Nucleus accumbens (tissue), 56 donors: ENCODE data around the gene ROR2.

ENCODE experiments used
- DNase-seq, 56 donors: peaks; one replicate each; lab custom pipeline; 2025; lab: John Stamatoyannopoulos, UW

The ROR2 gene

GRCh38 chr9:91761362-91761761, 188.7 kb downstream of the ROR2 start:
- DNase-seq = no peak

DNA sequence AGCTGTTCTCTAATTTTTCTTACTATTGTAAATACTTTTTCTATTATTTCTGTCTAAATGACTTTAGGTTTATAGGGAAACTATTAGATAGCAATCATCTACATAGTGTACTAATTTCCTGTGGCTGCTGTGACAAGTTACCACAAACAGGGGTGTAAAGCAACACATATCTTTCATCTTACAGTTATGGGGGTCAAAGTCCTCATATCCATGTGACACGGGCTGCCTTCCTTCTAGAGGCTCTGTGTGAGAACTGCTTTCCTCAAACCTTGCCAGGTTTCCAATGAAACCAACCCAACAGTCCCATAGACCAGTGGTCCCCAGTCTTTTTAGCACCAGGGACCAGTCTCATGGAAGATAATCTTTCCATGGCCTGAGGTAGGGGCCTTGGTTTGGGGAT, 189.1 kb downstream of the ROR2 start:
- no peak for DNase-seq

GRCh38 chr9:91758491-91758981, 191.5 kb downstream of the ROR2 start:
- DNase-seq = no peak

- DNase-seq = no peak
These were observed 192.2 kb downstream of the ROR2 start for GRCh38 chr9:91757782-91758181.

- no peak for DNase-seq
These were observed 193.6 kb downstream of the ROR2 start for GRCh38 chr9:91756510-91756780.

GRCh38 chr9:91755761-91756509, 194.1 kb downstream of the ROR2 start:
- DNase-seq = no peak

- DNase-seq = no peak
These were observed 196.3 kb downstream of the ROR2 start for GRCh38 chr9:91753711-91754110.

DNA sequence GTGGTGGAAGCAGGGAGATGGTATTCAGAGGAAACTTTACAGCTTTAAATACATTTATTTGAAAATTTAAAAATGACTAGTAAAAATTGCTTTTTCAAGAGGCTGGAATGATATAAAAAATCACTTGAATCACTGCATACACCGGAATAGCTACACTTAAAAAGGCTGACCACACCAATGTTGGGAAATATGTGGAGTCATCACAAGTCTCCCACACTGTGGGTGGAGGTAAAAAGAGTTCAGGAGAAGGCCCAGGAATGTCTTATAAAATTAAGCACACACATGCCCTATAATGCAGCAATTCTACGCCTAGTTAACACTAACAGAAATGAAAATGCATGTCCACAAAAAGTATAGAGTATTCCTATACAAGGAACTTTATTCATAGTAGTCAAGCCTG, 198.1 kb downstream of the ROR2 start:
- no peak for DNase-seq

- peak in 3 of 56 donors; percentile 6 to 19 (median 14) for DNase-seq
These were observed 199.7 kb downstream of the ROR2 start for GRCh38 chr9:91750343-91750742.

- no peak for DNase-seq
These were observed 203.1 kb downstream of the ROR2 start for GRCh38 chr9:91746904-91747303.

- DNase-seq = no peak
These were observed 203.7 kb downstream of the ROR2 start for GRCh38 chr9:91746357-91746756.

GRCh38 chr9:91744114-91744513, 205.9 kb downstream of the ROR2 start:
- no peak for DNase-seq

DNA sequence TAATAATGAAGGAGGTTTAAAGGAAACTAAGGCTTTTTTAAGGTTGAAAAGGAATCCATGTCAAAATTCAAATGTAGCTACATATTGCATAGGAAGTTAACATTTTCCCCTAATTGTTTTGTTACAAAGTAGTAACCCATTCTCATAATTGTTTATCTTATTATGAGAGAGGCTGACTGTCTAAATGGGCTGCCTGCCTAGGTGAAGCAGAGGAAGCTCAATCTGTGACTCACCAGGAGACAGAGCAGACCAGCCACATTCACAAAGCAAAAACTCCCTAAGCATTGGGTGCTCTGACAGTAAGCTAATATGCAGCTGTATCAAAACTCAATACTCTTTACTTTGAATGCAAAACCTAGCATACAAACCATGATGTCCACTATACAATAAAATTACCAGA, 208.5 kb downstream of the ROR2 start:
- DNase-seq = no peak

- DNase-seq = no peak
These were observed 209.3 kb downstream of the ROR2 start for GRCh38 chr9:91740701-91741100.

DNA sequence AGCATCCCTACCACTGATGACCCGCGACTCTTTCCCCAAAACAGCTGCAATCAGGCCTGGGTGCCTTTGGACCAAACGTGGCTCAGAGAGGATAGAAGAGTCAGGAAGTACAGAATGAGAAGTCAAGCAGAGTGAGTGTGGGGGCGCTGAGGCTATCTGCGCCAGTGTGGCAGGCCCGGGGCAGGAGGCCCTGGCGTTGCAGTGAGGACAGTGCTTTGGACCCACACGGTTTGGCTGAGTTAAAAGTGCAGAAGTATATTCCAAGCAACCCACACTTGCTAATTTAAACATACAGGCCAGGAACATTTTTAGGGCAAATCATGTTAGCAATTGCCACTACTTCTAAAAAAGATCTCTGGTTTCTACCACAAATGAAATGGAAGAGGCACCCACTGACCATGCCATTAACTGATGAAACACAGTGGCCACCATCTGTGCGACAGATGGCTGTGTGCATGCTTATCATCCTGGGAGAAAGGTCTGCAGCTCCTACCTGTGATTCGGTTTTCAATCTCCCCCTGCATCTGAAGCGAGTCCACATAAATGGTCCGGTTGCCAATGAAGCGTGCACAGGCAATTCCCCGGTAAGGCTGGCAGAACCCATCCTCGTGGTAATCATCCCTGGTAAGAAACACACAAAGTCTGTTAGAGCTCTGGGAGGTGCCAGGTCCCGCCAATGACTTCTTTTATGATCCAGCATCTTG, 213.0 kb downstream of the ROR2 start:
- no peak for DNase-seq

DNA sequence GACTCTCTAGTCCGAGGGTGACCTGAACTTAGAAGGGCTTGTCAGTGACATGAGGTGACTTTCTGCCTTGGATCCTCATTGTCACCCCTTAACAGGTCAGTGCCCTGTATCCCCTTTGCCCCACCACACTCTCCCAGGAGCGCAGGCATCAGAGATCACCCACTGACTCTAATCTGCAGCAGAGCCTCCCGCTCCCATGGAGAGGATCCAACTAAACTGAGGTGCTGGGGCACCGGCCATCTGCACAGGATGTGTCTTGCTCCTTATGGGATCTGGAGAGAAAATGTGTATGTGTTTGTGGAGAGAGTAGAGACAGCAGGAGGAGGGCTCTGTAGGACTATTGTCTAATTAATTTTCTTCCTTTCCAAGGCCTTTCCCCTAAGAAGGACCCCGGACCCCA, 213.7 kb downstream of the ROR2 start:
- DNase-seq = no peak

GRCh38 chr9:91735049-91735448, 215.0 kb downstream of the ROR2 start:
- DNase-seq = no peak

DNA sequence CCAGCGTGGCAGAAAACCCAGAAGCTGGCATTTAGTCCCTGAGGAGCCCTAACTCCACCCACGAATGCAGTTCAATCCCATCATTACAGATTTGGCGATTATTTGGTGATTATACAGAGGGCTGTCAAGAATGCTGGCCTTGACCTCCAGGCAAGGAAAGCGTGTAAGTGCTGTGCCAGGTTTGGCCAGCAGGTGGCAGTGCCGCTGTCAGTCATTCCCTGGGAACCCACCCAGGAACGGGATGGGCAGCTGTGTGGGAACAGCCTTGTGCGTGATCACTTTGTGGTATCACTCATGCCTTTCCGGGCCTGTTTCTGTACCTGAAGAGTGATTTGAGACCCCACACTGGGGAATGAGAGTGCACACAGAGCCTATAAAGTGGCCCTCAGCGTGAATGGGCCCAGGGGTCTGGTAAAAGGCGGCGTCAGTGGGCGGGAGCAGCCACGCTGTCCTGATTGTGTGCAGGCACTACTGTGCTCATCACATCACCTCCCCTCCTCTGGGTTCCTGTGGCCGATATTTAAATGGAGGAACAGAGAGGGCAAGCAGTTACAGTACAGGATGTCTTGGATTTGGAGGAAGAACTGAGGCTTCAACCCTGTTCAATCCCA, 215.6 kb downstream of the ROR2 start:
- peak in 43 of 56 donors; percentile 5 to 79 (median 23) for DNase-seq

- DNase-seq = no peak
These were observed 216.9 kb downstream of the ROR2 start for GRCh38 chr9:91733006-91733624.

- no peak for DNase-seq
These were observed 217.6 kb downstream of the ROR2 start for GRCh38 chr9:91732187-91733005.

DNA sequence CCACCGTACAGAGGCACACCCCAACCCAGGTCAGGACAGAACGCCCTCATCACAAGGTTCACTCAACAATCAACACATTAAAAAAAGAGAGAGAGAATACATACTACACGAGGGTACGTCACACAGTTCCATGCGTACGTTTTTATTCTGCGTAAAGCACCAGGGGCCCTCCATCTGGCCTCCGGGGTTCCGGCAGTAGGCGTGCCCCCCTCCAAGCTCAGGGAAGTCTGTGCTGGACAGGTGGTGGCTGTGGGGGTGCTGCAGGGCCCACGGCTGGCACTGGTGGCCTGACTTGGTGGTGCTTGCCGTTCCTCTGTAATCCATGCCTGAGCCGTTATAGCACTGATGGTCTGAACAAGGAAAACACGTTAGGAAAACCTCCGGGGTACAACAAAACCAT, 219.2 kb downstream of the ROR2 start:
- DNase-seq = no peak
